ENCODE results near the gene MCM3AP.

The MCM3AP gene

DNA sequence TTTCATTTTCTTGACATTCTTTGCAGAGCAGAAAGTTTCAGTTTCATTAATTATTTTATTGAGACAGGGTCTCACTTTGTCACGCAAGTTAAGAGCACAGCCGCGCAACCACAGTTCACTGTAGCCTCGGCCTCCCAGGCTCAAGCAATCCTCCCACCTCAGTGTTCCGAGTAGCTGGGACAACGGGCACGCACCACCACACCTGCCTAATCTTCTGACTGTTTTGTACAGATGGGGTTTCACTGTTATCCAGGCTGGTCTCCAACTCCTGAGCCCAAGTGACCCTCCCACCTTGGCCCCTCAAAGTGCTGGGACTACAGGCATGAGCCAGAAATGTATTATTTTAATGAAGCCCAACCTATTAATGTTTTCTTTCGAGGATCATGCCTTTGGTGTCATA, 98.2 kb downstream of the MCM3AP start:
- DNase-seq (ENCODE audit: low read depth in 2 of 2), result no peak

DNA sequence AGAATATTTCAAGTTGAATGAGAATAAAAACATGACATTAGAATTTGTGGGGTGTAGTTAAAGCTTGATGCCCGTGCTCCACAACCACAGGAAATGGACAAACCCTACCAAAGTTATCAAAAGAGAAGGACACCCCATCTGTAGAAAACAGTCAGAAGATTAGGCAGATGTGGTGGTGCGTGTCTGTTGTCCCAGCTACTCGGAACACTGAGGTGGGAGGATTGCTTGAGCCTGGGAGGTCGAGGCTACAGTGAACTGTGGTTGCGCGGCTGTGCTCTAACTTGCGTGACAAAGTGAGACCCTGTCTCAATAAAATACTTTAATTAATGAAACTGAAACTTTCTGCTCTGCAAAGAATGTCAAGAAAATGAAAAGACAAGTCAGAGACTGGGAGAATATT, 99.7 kb downstream of the MCM3AP start:
- DNase-seq (ENCODE audit: low read depth in 2 of 2), result no peak

All from stimulated activated CD8-positive, alpha-beta memory T cell treated with anti-CD3 and anti-CD28 coated beads, Interleukin-15, amount 100 ng/mL, for 48 hours (primary cell).